Duodenal mucosa (tissue), 2 donors: ENCODE measurements around the gene PPM1F.
"Not testable (repeated sequence)": the region's sequence is repeated elsewhere in the genome, so short reads cannot be mapped to it uniquely, and the experiment has no call there.

Experiments used
- H3K27ac ChIP-seq: one replicate; pipeline ENCODE4 v1.7.0; 2013; ENCODE audit warnings: low read depth, low read length
- H3K27me3 ChIP-seq, 2 donors: one replicate each; pipeline ENCODE4 v1.7.0; 2013; ENCODE audit warnings: low read length in 2 of 2, control low read depth in 1 of 2; ENCODE audit not compliant: insufficient read depth in 2 of 2, control insufficient read depth in 1 of 2
- H3K36me3 ChIP-seq, 2 donors: one replicate each; pipeline ENCODE4 v1.7.0; 2013; ENCODE audit warnings: low read length in 2 of 2, control low read depth in 1 of 2; ENCODE audit not compliant: insufficient read depth in 2 of 2, control insufficient read depth in 1 of 2
- H3K4me1 ChIP-seq, 2 donors: one replicate each; pipeline ENCODE4 v1.7.0; 2013; ENCODE audit warnings: low read length in 2 of 2, control low read depth in 1 of 2; ENCODE audit not compliant: insufficient read depth in 2 of 2, control insufficient read depth in 1 of 2
- H3K4me3 ChIP-seq, 2 donors: one replicate each; pipeline ENCODE4 v1.7.0; 2013; ENCODE audit warnings: low read length in 2 of 2, low read depth in 1 of 2
- H3K9ac ChIP-seq, 2 donors: one replicate each; pipeline ENCODE4 v1.7.0; 2013; ENCODE audit warnings: low read length in 2 of 2, low read depth in 1 of 2
- H3K9me3 ChIP-seq, 2 donors: one replicate each; pipeline ENCODE4 v1.7.0; 2013; ENCODE audit warnings: low read length in 2 of 2, control low read depth in 1 of 2; ENCODE audit not compliant: control insufficient read depth in 1 of 2

The PPM1F gene

GRCh38 chr22:21921184-21921721, 31.4 kb downstream of the PPM1F start:
- Histone ChIP-seq H3K4me1 (no peaks in the 10 kb centered on the region), H3K36me3 (peaks cover 0 to 9% of the 10 kb centered on the region in 2 donors), H3K9me3 (no peaks in the 10 kb centered on the region), H3K9ac (no peak overlapping the region), H3K4me3 (no peak overlapping the region), H3K27me3 (no peaks in the 10 kb centered on the region), H3K27ac (no peak overlapping the region)

- Histone ChIP-seq H3K27me3 (no peaks in the 10 kb centered on the region), H3K4me3 (no peak overlapping the region), H3K4me1 (no peaks in the 10 kb centered on the region), H3K9ac (no peak overlapping the region), H3K9me3 (no peaks in the 10 kb centered on the region), H3K27ac (no peak overlapping the region), H3K36me3 (peaks cover 0 to 9% of the 10 kb centered on the region in 2 donors)
These were observed 32.1 kb downstream of the PPM1F start for GRCh38 chr22:21920341-21921183.

GRCh38 chr22:21919526-21920307, 32.9 kb downstream of the PPM1F start:
- Histone ChIP-seq H3K27me3 (no peaks in the 10 kb centered on the region), H3K9ac (no peak overlapping the region), H3K36me3 (peaks cover 0 to 3% of the 10 kb centered on the region in 2 donors), H3K4me3 (no peak overlapping the region), H3K4me1 (no peaks in the 10 kb centered on the region), H3K9me3 (no peaks in the 10 kb centered on the region), H3K27ac (no peak overlapping the region)

GRCh38 chr22:21918466-21919185, 34.0 kb downstream of the PPM1F start:
- no peak overlapping the region for H3K27ac ChIP-seq
- peaks cover 0 to 3% of the 10 kb centered on the region in 2 donors for H3K36me3 ChIP-seq
- H3K4me3 ChIP-seq: no peak overlapping the region
- no peaks in the 10 kb centered on the region for H3K9me3 ChIP-seq
- H3K4me1 ChIP-seq: no peaks in the 10 kb centered on the region
- H3K27me3 ChIP-seq: no peaks in the 10 kb centered on the region
- H3K9ac ChIP-seq: no peak overlapping the region

- Histone ChIP-seq H3K4me3 (no peak overlapping the region), H3K4me1 (no peaks in the 10 kb centered on the region), H3K36me3 (no peaks in the 10 kb centered on the region), H3K9ac (no peak overlapping the region), H3K9me3 (no peaks in the 10 kb centered on the region), H3K27me3 (no peaks in the 10 kb centered on the region), H3K27ac (no peak overlapping the region)
These were observed 34.7 kb downstream of the PPM1F start for GRCh38 chr22:21917959-21918261.

- no peaks in the 10 kb centered on the region for H3K4me1 ChIP-seq
- no peaks in the 10 kb centered on the region for H3K9me3 ChIP-seq
- no peak overlapping the region for H3K9ac ChIP-seq
- H3K36me3 ChIP-seq: no peaks in the 10 kb centered on the region
- no peak overlapping the region for H3K4me3 ChIP-seq
- no peak overlapping the region for H3K27ac ChIP-seq
- H3K27me3 ChIP-seq: no peaks in the 10 kb centered on the region
These were observed 35.3 kb downstream of the PPM1F start for GRCh38 chr22:21917181-21917958.

GRCh38 chr22:21916309-21916918, 36.2 kb downstream of the PPM1F start:
- Histone ChIP-seq H3K27ac (no peak overlapping the region), H3K4me1 (no peaks in the 10 kb centered on the region), H3K27me3 (no peaks in the 10 kb centered on the region), H3K4me3 (no peak overlapping the region), H3K9me3 (no peaks in the 10 kb centered on the region), H3K36me3 (no peaks in the 10 kb centered on the region), H3K9ac (no peak overlapping the region)

- Histone ChIP-seq H3K4me1 (no peaks in the 10 kb centered on the region), H3K9me3 (no peaks in the 10 kb centered on the region), H3K9ac (no peak overlapping the region), H3K27me3 (no peaks in the 10 kb centered on the region), H3K36me3 (no peaks in the 10 kb centered on the region), H3K4me3 (no peak overlapping the region), H3K27ac (no peak overlapping the region)
These were observed 36.9 kb downstream of the PPM1F start for GRCh38 chr22:21915624-21916308.

- not testable (repeated sequence) for H3K27me3 ChIP-seq, H3K27ac ChIP-seq, H3K36me3 ChIP-seq
These were observed 38.5 kb downstream of the PPM1F start for GRCh38 chr22:21914033-21914642.

More at GRCh38 chr22:21914033-21914642, 38.5 kb downstream of the PPM1F start:
- not testable (repeated sequence) for H3K9ac ChIP-seq, H3K4me1 ChIP-seq, H3K4me3 ChIP-seq, H3K9me3 ChIP-seq
